Measurements from ENCODE around the gene SLC8B1. TPM values are rescaled to one million over a fixed set of nuclear protein-coding genes. Genes with fewer than 3 reads are reported as not detected.

Gene SLC8B1
- total RNA-seq, 1 experiment from 2014 or later, result 29.0 TPM

DNA sequence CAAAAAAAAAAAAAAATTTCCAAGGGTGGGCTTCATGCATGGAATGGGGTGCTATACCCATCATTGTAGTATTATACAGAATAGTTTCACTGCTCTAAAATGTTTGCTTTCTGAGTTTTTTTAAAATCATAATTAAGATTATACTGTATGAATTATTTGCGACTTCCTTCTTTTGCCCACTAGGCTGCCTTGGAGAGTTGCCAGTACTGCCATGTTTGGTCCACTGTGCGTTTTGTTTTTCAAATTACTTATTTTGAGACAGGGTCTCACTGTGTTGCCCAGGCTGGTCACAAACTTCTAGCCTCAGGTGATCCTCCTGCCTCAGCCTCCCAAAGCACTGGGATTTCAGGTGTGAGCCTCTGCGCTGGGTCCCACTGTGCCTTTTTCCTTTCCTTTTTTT, 43.4 kb upstream of the SLC8B1 start:
- no peak for TF ChIP-seq EZH2 (IDR thresholded peaks at IDR 0.05; ENCODE audit: low read depth)
- TF ChIP-seq, protein P1, sequence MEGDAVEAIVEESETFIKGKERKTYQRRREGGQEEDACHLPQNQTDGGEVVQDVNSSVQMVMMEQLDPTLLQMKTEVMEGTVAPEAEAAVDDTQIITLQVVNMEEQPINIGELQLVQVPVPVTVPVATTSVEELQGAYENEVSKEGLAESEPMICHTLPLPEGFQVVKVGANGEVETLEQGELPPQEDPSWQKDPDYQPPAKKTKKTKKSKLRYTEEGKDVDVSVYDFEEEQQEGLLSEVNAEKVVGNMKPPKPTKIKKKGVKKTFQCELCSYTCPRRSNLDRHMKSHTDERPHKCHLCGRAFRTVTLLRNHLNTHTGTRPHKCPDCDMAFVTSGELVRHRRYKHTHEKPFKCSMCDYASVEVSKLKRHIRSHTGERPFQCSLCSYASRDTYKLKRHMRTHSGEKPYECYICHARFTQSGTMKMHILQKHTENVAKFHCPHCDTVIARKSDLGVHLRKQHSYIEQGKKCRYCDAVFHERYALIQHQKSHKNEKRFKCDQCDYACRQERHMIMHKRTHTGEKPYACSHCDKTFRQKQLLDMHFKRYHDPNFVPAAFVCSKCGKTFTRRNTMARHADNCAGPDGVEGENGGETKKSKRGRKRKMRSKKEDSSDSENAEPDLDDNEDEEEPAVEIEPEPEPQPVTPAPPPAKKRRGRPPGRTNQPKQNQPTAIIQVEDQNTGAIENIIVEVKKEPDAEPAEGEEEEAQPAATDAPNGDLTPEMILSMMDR (conservative IDR thresholded peaks at IDR 0.05), result no peak
- Histone ChIP-seq H3K4me2 (no peak overlapping the region), H3K79me2 (ENCODE audit: low read depth) (no peaks in the 10 kb centered on the region), H3K9me3 (ENCODE audit: insufficient read depth, low read depth) (no peaks in the 10 kb centered on the region), H3K36me3 (ENCODE audit: low read depth) (no peaks in the 10 kb centered on the region), H3K9me2 (ENCODE audit: insufficient read depth) (no peaks in the 10 kb centered on the region), H3F3A (ENCODE audit: insufficient read depth, low read depth) (no peaks in the 10 kb centered on the region), H4K20me1 (ENCODE audit: insufficient read depth) (no peaks in the 10 kb centered on the region), H2AFZ (no peak overlapping the region), H3K4me1 (replicated peaks; ENCODE audit: insufficient read depth) (no peaks in the 10 kb centered on the region), H3K27ac (no peak overlapping the region), H3K4me3 (no peak overlapping the region), H3K27me3 (ENCODE audit: insufficient read depth, low read depth) (no peaks in the 10 kb centered on the region)
- no peak for DNase-seq
- ChIA-PET POLR2A (ENCODE audit: unreplicated experiment) (no interaction called here), CTCF (interaction anchor here (0.7 kb wide), 1 partner anchor 29 kb away, joined by 6 read pairs; no protein-coding TSS in a partner anchor)
- intact Hi-C loops (cut with micrococcal nuclease; ENCODE audit: unreplicated experiment), result no loop called here
- no TSS peak for BruUV-seq (replicated peaks)

DNA sequence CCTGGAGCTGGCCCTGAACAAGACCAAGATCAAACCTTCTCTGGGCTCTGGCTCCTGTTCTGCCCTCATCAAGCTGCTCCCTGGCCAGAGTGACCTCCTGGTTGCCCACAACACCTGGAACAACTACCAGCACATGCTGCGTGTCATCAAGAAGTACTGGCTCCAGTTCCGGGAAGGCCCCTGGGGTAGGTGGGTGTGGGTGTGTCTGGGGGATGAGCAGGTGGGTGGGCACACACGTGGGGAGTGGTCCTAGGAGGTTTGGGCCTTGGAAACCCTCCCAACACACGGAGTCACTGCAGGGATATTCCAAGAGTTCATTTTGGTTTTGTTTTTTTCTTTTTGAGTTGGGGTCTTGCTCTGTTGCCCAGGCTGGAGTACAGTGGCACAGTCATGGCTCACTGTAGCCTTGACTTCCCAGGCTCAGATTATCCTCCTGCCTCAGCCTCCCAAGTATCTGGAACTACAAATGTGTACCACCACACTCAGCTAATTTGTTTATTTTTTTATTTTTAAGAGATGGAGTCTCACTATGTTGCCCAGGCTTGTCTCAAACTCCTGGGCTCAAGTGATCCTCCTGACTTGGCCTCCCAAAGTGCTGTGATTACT, 40.0 kb upstream of the SLC8B1 start:
- Histone ChIP-seq H3K27me3 (ENCODE audit: insufficient read depth, low read depth) (no peaks in the 10 kb centered on the region), H3K4me2 (no peak overlapping the region), H3K27ac (no peak overlapping the region), H2AFZ (no peak overlapping the region), H3K9me2 (ENCODE audit: insufficient read depth) (no peaks in the 10 kb centered on the region), H3K4me1 (replicated peaks; ENCODE audit: insufficient read depth) (no peaks in the 10 kb centered on the region), H4K20me1 (ENCODE audit: insufficient read depth) (no peaks in the 10 kb centered on the region; the same call in 1 of the 2 replicates), H3K79me2 (ENCODE audit: low read depth) (no peaks in the 10 kb centered on the region), H3K9me3 (ENCODE audit: insufficient read depth, low read depth) (no peaks in the 10 kb centered on the region), H3K4me3 (no peak overlapping the region), H3F3A (ENCODE audit: insufficient read depth, low read depth) (no peaks in the 10 kb centered on the region), H3K36me3 (ENCODE audit: low read depth) (no peaks in the 10 kb centered on the region)
- no TSS peak for BruUV-seq (replicated peaks)
- no peak for DNase-seq
- TF ChIP-seq, protein P1 (conservative IDR thresholded peaks at IDR 0.05), result no peak
- no peak for TF ChIP-seq EZH2 (IDR thresholded peaks at IDR 0.05; ENCODE audit: low read depth)
- POLR2A ChIA-PET (ENCODE audit: unreplicated experiment), result no interaction called here
- CTCF ChIA-PET, result interaction anchor here (0.5 kb wide), 1 partner anchor 331 kb away, joined by 7 read pairs; no protein-coding TSS in a partner anchor
- intact Hi-C loops (cut with micrococcal nuclease; ENCODE audit: unreplicated experiment), result no loop called here

DNA sequence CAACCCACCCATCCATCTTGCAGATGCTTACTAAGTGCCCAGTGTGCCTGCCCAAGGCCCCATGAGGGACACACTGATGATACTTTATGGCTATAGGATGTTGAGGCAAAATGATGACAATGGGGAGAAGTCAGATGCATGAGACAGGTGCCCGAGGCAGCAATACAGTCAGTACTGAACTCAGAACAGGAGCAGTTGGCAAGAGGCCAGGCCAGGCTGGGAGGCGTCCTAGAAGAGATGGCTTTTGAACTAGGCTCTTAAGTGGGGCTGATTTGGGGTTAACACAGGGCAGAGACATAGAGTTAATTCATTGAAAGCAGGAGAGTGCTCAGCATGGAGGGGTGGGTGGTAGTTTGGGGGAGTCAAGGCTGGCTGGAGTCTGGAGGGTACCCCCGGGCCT, 39.1 kb upstream of the SLC8B1 start:
- Histone ChIP-seq H3K79me2 (ENCODE audit: low read depth) (no peaks in the 10 kb centered on the region), H3K36me3 (ENCODE audit: low read depth) (no peaks in the 10 kb centered on the region), H3K9me2 (ENCODE audit: insufficient read depth) (no peaks in the 10 kb centered on the region), H2AFZ (no peak overlapping the region), H3K27me3 (ENCODE audit: insufficient read depth, low read depth) (no peaks in the 10 kb centered on the region), H3K4me2 (no peak overlapping the region), H3F3A (ENCODE audit: insufficient read depth, low read depth) (no peaks in the 10 kb centered on the region), H3K27ac (no peak overlapping the region), H4K20me1 (ENCODE audit: insufficient read depth) (no peaks in the 10 kb centered on the region; the same call in 1 of the 2 replicates), H3K4me1 (replicated peaks; ENCODE audit: insufficient read depth) (no peaks in the 10 kb centered on the region), H3K4me3 (no peak overlapping the region), H3K9me3 (ENCODE audit: insufficient read depth, low read depth) (no peaks in the 10 kb centered on the region)
- BruUV-seq (replicated peaks), result no TSS peak
- DNase-seq, result no peak
- intact Hi-C loops (cut with micrococcal nuclease; ENCODE audit: unreplicated experiment), result no loop called here
- CTCF ChIA-PET, result no interaction called here
- TF ChIP-seq, protein P1 (conservative IDR thresholded peaks at IDR 0.05), result no peak
- no peak for TF ChIP-seq EZH2 (IDR thresholded peaks at IDR 0.05; ENCODE audit: low read depth)
- POLR2A ChIA-PET (ENCODE audit: unreplicated experiment), result no interaction called here
